HEK293T (cell line): ENCODE results near the gene POLG.

Experiments
- CTCF ChIA-PET: fragments of 350-600 bp; formaldehyde crosslinking; extraction: SDS; loops from one replicate; lab custom pipeline; 2021; ENCODE audit warnings: antibody characterized with exemption, inconsistent platforms; lab: Yijun Ruan, JAX
- POLR2A ChIA-PET: fragments of 350-600 bp; formaldehyde crosslinking; extraction: SDS; loops from one replicate; lab custom pipeline; 2020; ENCODE audit warnings: antibody characterized with exemption, inconsistent platforms; lab: Yijun Ruan, JAX
- DNase-seq: peaks from one replicate; pipeline ENCODE4 v3.0.0; 2012; ENCODE audit warnings: mixed read lengths; ENCODE audit errors: extremely low spot score
- BHLHE40 ChIP-seq: fragments of 450-650 bp; IDR thresholded peaks from 2 replicates; pipeline ENCODE4 v1.6.1; 2016; ENCODE audit warnings: mild to moderate bottlenecking, moderate library complexity, borderline replicate concordance
- CTBP1 ChIP-seq: fragments of 450-650 bp; IDR thresholded peaks from 2 replicates; pipeline ENCODE4 v1.6.1; 2016; ENCODE audit warnings: borderline replicate concordance
- FOXA1 ChIP-seq: fragments of 450-650 bp; IDR thresholded peaks from 2 replicates; pipeline ENCODE4 v1.6.1; 2016; ENCODE audit warnings: mild to moderate bottlenecking
- FOXK2 ChIP-seq: fragments of 450-650 bp; IDR thresholded peaks from 2 replicates; pipeline ENCODE4 v1.6.1; 2016; ENCODE audit warnings: mild to moderate bottlenecking
- FOXM1 ChIP-seq: fragments of 450-650 bp; IDR thresholded peaks from 2 replicates; pipeline ENCODE4 v1.6.1; 2017; ENCODE audit warnings: mild to moderate bottlenecking, borderline replicate concordance
- HDGF ChIP-seq: fragments of 450-650 bp; IDR thresholded peaks from 2 replicates; pipeline ENCODE4 v1.6.1; 2017; ENCODE audit warnings: antibody characterized with exemption, borderline replicate concordance
- LEF1 ChIP-seq: fragments of 450-650 bp; IDR thresholded peaks from 2 replicates; pipeline ENCODE4 v1.6.1; 2017; ENCODE audit warnings: mild to moderate bottlenecking, borderline replicate concordance
- NFRKB ChIP-seq: fragments of 450-650 bp; IDR thresholded peaks from 2 replicates; pipeline ENCODE4 v1.6.1; 2016; ENCODE audit warnings: mild to moderate bottlenecking, moderate library complexity
- SP1 ChIP-seq: fragments of 450-650 bp; IDR thresholded peaks from 2 replicates; pipeline ENCODE4 v1.6.1; 2017
- SUZ12 ChIP-seq: fragments of 450-650 bp; IDR thresholded peaks from 2 replicates; pipeline ENCODE4 v1.6.1; 2016; ENCODE audit warnings: mild to moderate bottlenecking
- TARDBP ChIP-seq: fragments of 450-650 bp; IDR thresholded peaks from 2 replicates; pipeline ENCODE4 v1.6.1; 2016
- ZNF384 ChIP-seq: fragments of 450-650 bp; IDR thresholded peaks from 2 replicates; pipeline ENCODE4 v1.6.1; 2016
- TF ChIP-seq, protein P1 (sequence below): fragments of 450-650 bp; IDR thresholded peaks from 2 replicates; pipeline ENCODE4 v1.6.1; 2016

The POLG gene

DNA sequence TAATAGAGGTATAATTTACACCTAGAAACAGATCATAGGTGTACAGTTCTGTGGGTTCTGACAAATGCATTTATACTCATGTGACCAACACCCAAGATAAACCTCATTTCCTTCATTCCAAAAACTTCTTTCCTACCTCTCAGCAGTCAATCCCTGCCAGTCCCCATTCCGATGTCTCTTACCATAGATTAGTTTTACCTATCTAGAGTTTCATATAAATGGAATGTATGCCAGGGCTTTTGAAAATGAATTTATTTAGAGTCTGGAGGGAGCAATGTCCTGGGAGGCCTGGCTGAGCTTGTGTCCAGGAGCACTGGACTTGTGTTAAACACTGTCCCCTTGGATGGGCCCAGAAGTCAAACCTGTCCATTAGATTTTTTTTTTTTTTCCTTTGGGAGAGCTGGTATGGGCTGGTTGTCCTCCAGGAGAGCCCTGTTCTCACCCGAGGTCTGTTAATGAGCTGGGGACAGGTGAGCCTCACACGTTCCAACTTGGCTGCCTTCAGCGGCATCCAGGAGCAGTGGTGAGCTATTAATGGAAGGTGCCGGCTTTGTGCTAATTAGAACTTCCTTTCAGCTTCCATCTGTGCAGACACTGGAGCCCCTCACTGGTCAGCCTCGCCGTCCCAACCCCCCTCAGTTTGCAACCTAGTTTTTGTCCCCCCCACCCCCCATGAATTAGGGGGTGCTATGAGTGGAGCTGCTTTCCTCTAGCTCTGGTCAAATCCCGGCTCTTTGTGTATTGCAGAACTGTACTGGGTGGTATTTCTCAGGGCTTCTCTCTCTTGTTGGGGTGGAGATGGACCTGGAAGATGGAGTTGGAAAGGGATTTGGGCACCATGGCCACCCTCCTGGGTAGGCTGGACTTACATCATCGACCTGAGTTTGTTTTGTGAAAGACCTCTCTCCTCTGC is 40.7 kb upstream of the POLG start:
- POLR2A ChIA-PET, result interaction anchor here (0.6 to 1.0 kb wide), 2 partner anchors 16 to 43 kb away, joined by 3 to 5 read pairs; no protein-coding TSS in a partner anchor
- no peak for DNase-seq
- TF ChIP-seq BHLHE40, result no peak
- TF ChIP-seq LEF1, result no peak
- TF ChIP-seq FOXM1, result no peak
- no peak for TF ChIP-seq ZNF384
- CTCF ChIA-PET, result interaction anchor here (1.0 to 3.1 kb wide), 2 partner anchors 17 to 19 kb away, joined by 3 to 21 read pairs; no protein-coding TSS in a partner anchor

DNA sequence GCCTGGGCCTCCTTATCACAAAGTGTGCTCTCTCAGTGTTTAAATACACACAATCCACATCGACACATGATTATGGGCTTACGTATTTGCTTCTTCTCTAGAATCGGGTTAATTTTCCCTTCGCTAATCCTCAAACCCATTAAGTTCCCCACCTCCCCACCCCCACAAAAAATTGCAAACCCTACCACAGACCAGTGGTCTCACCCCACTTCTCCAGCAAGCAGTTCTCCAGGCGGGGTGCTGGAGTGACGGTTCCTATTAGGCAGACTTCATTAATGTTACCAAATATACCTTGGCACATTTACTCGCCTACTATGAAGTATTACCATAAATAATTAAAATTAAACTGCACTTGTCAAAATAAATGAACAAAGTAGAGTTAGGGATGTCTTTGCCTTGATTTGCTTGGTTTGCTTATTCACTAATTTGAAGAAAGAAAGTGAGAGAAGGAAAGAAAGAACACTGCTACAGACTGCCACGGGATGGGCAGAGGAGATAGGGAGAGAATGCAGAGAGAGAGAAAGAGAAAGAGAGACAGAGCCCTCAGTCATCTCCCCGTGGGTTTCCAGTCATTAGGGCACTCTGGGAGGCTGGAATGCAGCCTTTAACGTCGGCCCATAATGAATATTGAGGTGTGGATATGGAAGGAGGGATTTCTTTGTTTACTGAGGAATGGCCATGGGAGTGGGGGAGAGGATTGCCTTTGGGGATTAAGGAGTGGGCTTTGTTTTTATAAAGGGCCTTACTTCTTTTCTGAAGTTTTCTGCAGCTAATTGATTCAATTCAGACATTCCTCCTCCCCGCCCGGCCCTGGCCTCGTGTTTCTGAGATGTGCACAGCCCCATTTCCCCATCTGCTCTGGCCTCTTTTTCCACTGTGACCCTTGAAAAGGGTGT is 39.7 kb upstream of the POLG start:
- ChIA-PET CTCF (interaction anchor here (1.0 to 3.1 kb wide), 2 partner anchors 16 to 18 kb away, joined by 3 to 21 read pairs; no protein-coding TSS in a partner anchor), POLR2A (interaction anchor here (0.6 to 1.0 kb wide), 2 partner anchors 15 to 44 kb away, joined by 3 to 5 read pairs; no protein-coding TSS in a partner anchor)
- DNase-seq, result no peak
- TF ChIP-seq, protein P1, sequence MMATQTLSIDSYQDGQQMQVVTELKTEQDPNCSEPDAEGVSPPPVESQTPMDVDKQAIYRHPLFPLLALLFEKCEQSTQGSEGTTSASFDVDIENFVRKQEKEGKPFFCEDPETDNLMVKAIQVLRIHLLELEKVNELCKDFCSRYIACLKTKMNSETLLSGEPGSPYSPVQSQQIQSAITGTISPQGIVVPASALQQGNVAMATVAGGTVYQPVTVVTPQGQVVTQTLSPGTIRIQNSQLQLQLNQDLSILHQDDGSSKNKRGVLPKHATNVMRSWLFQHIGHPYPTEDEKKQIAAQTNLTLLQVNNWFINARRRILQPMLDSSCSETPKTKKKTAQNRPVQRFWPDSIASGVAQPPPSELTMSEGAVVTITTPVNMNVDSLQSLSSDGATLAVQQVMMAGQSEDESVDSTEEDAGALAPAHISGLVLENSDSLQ, result no peak

DNA sequence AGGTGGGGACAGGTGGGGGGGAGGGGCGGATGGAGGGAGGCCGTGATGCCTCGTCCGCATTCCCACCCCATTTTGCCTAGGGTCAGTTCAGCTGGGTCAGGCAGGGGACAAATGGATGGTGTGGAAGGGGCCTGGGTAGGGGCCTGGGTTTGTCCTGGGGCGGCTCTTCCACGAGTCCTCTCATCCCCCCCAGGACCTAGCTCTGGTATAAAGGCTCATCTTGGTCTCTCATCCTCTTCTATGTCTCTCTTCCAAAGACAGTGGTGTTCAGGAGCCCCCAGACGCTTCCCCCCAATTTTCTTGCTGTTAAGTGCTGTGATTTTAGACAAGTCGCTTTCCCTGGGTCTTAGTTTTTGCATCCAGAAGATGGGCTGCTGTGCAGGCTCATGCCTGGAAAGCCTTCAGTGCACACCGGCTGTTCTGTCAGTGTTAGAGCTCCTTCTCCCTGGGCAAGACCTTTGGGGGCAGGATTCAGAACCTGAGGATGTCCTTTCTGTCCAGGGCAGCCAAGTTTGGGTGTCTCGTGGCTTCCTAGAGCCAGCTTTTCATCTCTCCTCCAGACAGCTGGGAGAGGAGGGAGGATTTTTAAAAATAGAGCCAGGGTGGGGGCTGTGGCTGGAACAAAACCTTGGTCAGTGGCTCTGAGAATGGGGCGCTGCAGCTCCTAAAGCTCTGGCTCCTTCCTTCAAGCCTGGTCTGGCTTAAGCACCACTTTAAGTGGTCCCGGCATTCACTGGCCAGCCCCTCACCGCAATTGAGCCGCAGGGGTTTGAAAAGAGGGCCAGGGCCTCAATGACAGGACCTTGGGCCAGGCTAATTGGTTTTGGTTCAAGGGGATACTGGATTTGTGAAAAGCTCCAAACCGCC is 37.7 kb upstream of the POLG start:
- CTCF ChIA-PET, result interaction anchor here (1.1 kb wide), 1 partner anchor 14 kb away, joined by 5 read pairs; no protein-coding TSS in a partner anchor
- TF ChIP-seq LEF1, result no peak
- no peak for TF ChIP-seq SP1
- no peak for TF ChIP-seq TARDBP
- no peak for TF ChIP-seq SUZ12
- TF ChIP-seq FOXM1, result no peak
- TF ChIP-seq, protein P1, result no peak
- TF ChIP-seq HDGF, result no peak
- no peak for TF ChIP-seq NFRKB
- no peak for TF ChIP-seq FOXA1
- no peak for TF ChIP-seq ZNF384
- no peak for TF ChIP-seq CTBP1
- DNase-seq, result no peak
- POLR2A ChIA-PET, result interaction anchor here (0.7 kb wide), 1 partner anchor 226 kb away, joined by 3 read pairs; no protein-coding TSS in a partner anchor

DNA sequence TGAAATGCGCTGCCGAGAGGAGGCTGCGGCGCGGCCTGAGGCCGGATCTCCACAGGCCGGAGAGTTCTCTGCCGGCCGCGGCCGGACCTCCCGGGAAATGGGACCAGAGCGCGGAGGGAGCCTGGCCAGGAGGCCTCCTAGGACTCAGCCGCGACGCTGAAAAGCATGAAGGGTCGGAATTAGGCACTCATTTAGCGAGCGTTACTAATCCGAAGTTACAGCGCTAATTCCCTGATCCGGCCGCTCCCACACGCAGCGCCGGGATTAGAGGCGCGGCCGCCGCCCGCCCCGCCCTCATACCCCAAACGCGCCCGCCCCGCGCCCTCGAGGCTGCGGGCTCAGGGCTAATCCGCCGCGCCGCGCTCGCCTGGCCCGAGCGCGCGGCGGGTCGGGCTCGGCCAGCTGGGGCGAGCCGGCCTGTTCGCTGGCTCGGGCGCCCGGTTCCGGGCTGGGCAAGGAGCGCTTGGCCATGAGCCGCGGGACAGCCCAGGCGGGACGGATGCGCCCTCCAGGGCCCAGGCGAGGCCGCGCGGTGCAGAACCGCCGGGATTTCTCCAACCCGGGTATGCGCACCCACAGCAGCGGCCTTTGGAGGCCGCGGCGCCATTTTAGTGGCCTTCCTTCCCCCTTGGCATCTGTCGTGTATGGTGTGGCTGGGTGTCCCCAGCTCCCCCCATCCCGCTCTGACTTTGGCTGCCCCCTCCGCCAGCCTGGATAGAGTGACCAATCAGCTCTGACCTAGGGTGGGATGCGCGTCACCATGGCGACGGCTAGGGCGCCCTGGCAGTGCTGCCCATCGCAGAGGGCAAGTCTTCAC is 36.8 kb upstream of the POLG start:
- ChIA-PET CTCF (no interaction called here), POLR2A (no interaction called here)
- no peak for TF ChIP-seq FOXK2
- TF ChIP-seq FOXA1, result no peak
- TF ChIP-seq CTBP1, result no peak
- DNase-seq, result no peak

DNA sequence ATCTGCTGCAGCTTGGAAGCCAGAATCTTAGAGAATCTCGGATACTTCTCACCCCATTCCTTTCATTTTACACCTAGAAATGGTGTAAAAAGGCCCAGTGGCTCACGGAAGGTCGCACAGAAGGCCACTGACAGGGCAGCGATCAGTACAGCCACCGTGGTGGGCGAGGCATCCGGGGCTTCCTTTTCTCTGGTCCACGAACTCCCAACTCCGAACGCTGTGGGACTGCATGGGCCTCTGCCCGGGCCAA is 36.3 kb upstream of the POLG start:
- CTCF ChIA-PET, result no interaction called here
- TF ChIP-seq BHLHE40 (no peak), HDGF (no peak), TARDBP (no peak), ZNF384 (no peak)
- TF ChIP-seq, protein P1, result no peak

More for the DNA sequence above, 36.3 kb upstream of the POLG start:
- no peak for DNase-seq
- POLR2A ChIA-PET, result no interaction called here
